ENCODE results near the gene ELOF1. TPM values are rescaled to one million over a fixed set of nuclear protein-coding genes. Genes with fewer than 3 reads are reported as not detected.

The ELOF1 gene
- total RNA-seq, 4 donors from 2014 or later, result 14.7 to 45.7 (median 37.2) TPM

GRCh38 chr19:11549386-11549953 is 9.6 kb downstream of the ELOF1 start:
- Histone ChIP-seq H3K9me3 (no peaks in the 10 kb centered on the region), H3K4me3 (no peak overlapping the region), H3K36me3 (peaks cover 0 to 6% (median 0%) of the 10 kb centered on the region in 4 donors), H3K4me1 (no peaks in the 10 kb centered on the region), H3K27ac (peak overlapping the region in 3 of 4 donors; percentile 61 to 88 (median 85)), H3K27me3 (no peaks in the 10 kb centered on the region)
- in situ Hi-C loops (cut with MboI; ENCODE audit: low pct_ligation_motif_present in 1 of 4, low pct_unique_long_range_greater_than_20kb in 1 of 4, low sequenced_read_pairs in 3 of 4), result no loop called here
- 92 to 100% methylated on average over 1 to 24 of the region's 24 CpGs for WGBS, 2 donors (ENCODE audit: low coverage in 1 of 2)
- TF ChIP-seq POLR2A (IDR thresholded peaks at IDR 0.05) (no peak), POLR2AphosphoS5 (IDR thresholded peaks at IDR 0.05) (peak in 1 of 3 donors; percentile 38)
- DNase-seq, result no peak
- intact Hi-C loops (cut with DNase I; ENCODE audit: low total_unique reads), result no loop called here

- Histone ChIP-seq H3K4me3 (no peak overlapping the region), H3K36me3 (peaks cover 0 to 4% (median 0%) of the 10 kb centered on the region in 4 donors), H3K4me1 (no peaks in the 10 kb centered on the region), H3K27ac (peak overlapping the region in 3 of 4 donors; percentile 2 to 97 (median 88)), H3K9me3 (no peaks in the 10 kb centered on the region), H3K27me3 (no peaks in the 10 kb centered on the region)
- DNase-seq, result no peak
- TF ChIP-seq EP300 (IDR thresholded peaks at IDR 0.05; ENCODE audit: low read depth), result no peak
- no peak for TF ChIP-seq POLR2AphosphoS5 (IDR thresholded peaks at IDR 0.05)
- TF ChIP-seq CTCF (IDR thresholded peaks at IDR 0.05), result no peak
- TF ChIP-seq POLR2A (IDR thresholded peaks at IDR 0.05), result no peak
- intact Hi-C loops (cut with DNase I; ENCODE audit: low total_unique reads) (no loop called here), in situ Hi-C loops (cut with MboI; ENCODE audit: low pct_ligation_motif_present in 1 of 4, low pct_unique_long_range_greater_than_20kb in 1 of 4, low sequenced_read_pairs in 3 of 4) (no loop called here)
- WGBS, 2 donors (ENCODE audit: low coverage in 1 of 2), result 86 to 97% methylated on average over 5 to 14 of the region's 14 CpGs
Measured at GRCh38 chr19:11547929-11548700, 10.9 kb downstream of the ELOF1 start.

GRCh38 chr19:11541238-11541637 is 17.8 kb downstream of the ELOF1 start:
- DNase-seq, result no peak
- WGBS, 2 donors (ENCODE audit: low coverage in 1 of 2), result 52% methylated on average over 3 of the region's 3 CpGs; no CpG with 5 or more reads in 1 of the 2 donors
- Histone ChIP-seq H3K9me3 (no peaks in the 10 kb centered on the region), H3K4me3 (peak overlapping the region in 2 of 4 donors; percentile 40 to 49), H3K27me3 (peaks cover 24% of the 10 kb centered on the region), H3K4me1 (peaks cover 0 to 5% (median 2%) of the 10 kb centered on the region in 4 donors), H3K36me3 (no peaks in the 10 kb centered on the region), H3K27ac (peak overlapping the region; percentile 86 to 97 (median 89))
- intact Hi-C loops (cut with DNase I; ENCODE audit: low total_unique reads) (no loop called here), in situ Hi-C loops (cut with MboI; ENCODE audit: low pct_ligation_motif_present in 1 of 4, low pct_unique_long_range_greater_than_20kb in 1 of 4, low sequenced_read_pairs in 3 of 4) (no loop called here)
- no peak for TF ChIP-seq POLR2A (IDR thresholded peaks at IDR 0.05)
- TF ChIP-seq POLR2AphosphoS5 (IDR thresholded peaks at IDR 0.05), result no peak
- no peak for TF ChIP-seq CTCF (IDR thresholded peaks at IDR 0.05)
- TF ChIP-seq EP300 (IDR thresholded peaks at IDR 0.05; ENCODE audit: low read depth), result no peak

- no peaks in the 10 kb centered on the region for H3K9me3 ChIP-seq
- 65% methylated on average over 5 of the region's 5 CpGs; no CpG with 5 or more reads in 1 of the 2 donors for WGBS, 2 donors (ENCODE audit: low coverage in 1 of 2)
- H3K4me1 ChIP-seq, result peaks cover 0 to 10% (median 5%) of the 10 kb centered on the region in 4 donors
- no peak for DNase-seq
- H3K27ac ChIP-seq, result peak overlapping the region; percentile 86 to 97 (median 89)
- H3K4me3 ChIP-seq, result peak overlapping the region; percentile 33 to 49 (median 38)
- TF ChIP-seq POLR2A (IDR thresholded peaks at IDR 0.05) (no peak), EP300 (IDR thresholded peaks at IDR 0.05; ENCODE audit: low read depth) (no peak), CTCF (IDR thresholded peaks at IDR 0.05) (no peak), POLR2AphosphoS5 (IDR thresholded peaks at IDR 0.05) (no peak)
- no peaks in the 10 kb centered on the region for H3K36me3 ChIP-seq
- peaks cover 24% of the 10 kb centered on the region for H3K27me3 ChIP-seq
- in situ Hi-C loops (cut with MboI; ENCODE audit: low pct_ligation_motif_present in 1 of 4, low pct_unique_long_range_greater_than_20kb in 1 of 4, low sequenced_read_pairs in 3 of 4), result no loop called here
- intact Hi-C loops (cut with DNase I; ENCODE audit: low total_unique reads), result no loop called here
Measured at GRCh38 chr19:11540645-11541044, 18.4 kb downstream of the ELOF1 start.

Data from transverse colon (tissue), 4 donors.